H1 (cell line): ENCODE measurements around the gene AFAP1L1. TPM values are rescaled to one million over a fixed set of nuclear protein-coding genes. Genes with fewer than 3 reads are reported as not detected.

ENCODE experiments used
- CTCF ChIA-PET: fragments of 300-600 bp; sonication (Branson Sonifier 250); formaldehyde crosslinking; loops from one replicate; lab custom pipeline; 2021; ENCODE audit not compliant: partially characterized antibody; lab: Charles Lee
- POLR2A ChIA-PET: fragments of 300-600 bp; sonication (Branson Sonifier 250); formaldehyde crosslinking; loops from one replicate; lab custom pipeline; 2021; ENCODE audit warnings: inconsistent platforms; ENCODE audit not compliant: partially characterized antibody; lab: Charles Lee
- DNase-seq, 2 experiments: peaks; one replicate each; pipeline versions ENCODE4 v3.0.0 to v3.0.0-alpha.2; 2010 to 2022; ENCODE audit warnings: low spot score in 2 of 2, low read depth in 1 of 2, mixed read lengths in 1 of 2
- FAIRE-seq: peaks from 2 replicates; lab custom pipeline; 2011; peaks lifted over from hg19 to GRCh38; lab: Jason Lieb, UNC
- H2AFZ ChIP-seq: 2 replicates; pipeline ENCODE4 v1.8.1; 2012; ENCODE audit warnings: low read length, inconsistent platforms
- H2AK5ac ChIP-seq: 2 replicates; pipeline ENCODE4 v1.6.1; 2013; ENCODE audit warnings: low read depth, low read length
- H2BK120ac ChIP-seq: replicated peaks from 2 replicates; pipeline ENCODE3; 2013; ENCODE audit warnings: low read depth, low read length, inconsistent platforms
- H2BK12ac ChIP-seq: 2 replicates; pipeline ENCODE4 v1.6.1; 2013; ENCODE audit warnings: low read depth, low read length
- H2BK15ac ChIP-seq: 2 replicates; pipeline ENCODE4 v1.6.1; 2013; ENCODE audit warnings: low read length
- H2BK20ac ChIP-seq: 2 replicates; pipeline ENCODE4 v1.6.1; 2013; ENCODE audit warnings: low read length
- H2BK5ac ChIP-seq: 2 replicates; pipeline ENCODE4 v1.6.1; 2013; ENCODE audit warnings: low read depth, low read length
- H3K14ac ChIP-seq: 2 replicates; pipeline ENCODE4 v1.6.1; 2013; ENCODE audit warnings: inconsistent platforms; ENCODE audit not compliant: insufficient read length
- H3K18ac ChIP-seq: 2 replicates; pipeline ENCODE4 v1.6.1; 2013; ENCODE audit warnings: low read length; ENCODE audit errors: extremely low read depth
- H3K23ac ChIP-seq: 2 replicates; pipeline ENCODE4 v1.6.1; 2013; ENCODE audit warnings: inconsistent platforms; ENCODE audit not compliant: insufficient read length
- H3K23me2 ChIP-seq: 2 replicates; pipeline ENCODE4 v1.6.1; 2013; ENCODE audit warnings: low read depth, low read length
- H3K27ac ChIP-seq: 2 replicates; pipeline ENCODE4 v1.6.1; 2011; ENCODE audit warnings: low read depth, low read length, inconsistent platforms
- H3K27me3 ChIP-seq, 4 experiments: replicated peaks in 1 of 4; 1 replicate in 1 of 4; 2 replicates in 3 of 4; pipeline versions ENCODE4 v1.6.1 to v1.8.1; 2011 to 2013; ENCODE audit warnings: low read length in 3 of 4, mild to moderate bottlenecking in 3 of 4, inconsistent platforms in 2 of 4, mixed read lengths in 2 of 4, moderate library complexity in 1 of 4; ENCODE audit not compliant: control insufficient read depth in 3 of 4, insufficient read depth in 3 of 4; ENCODE audit errors: extremely low read depth in 1 of 4
- H3K36me3 ChIP-seq, 4 experiments: 2 replicates each; pipeline versions ENCODE4 v1.6.1 to v1.8.1; 2011 to 2013; ENCODE audit warnings: mild to moderate bottlenecking in 4 of 4, low read length in 3 of 4, moderate library complexity in 2 of 4, control low read depth in 1 of 4, inconsistent platforms in 1 of 4; ENCODE audit not compliant: insufficient read depth in 4 of 4, control insufficient read depth in 2 of 4
- H3K4ac ChIP-seq: replicated peaks from 2 replicates; pipeline ENCODE3; 2013; ENCODE audit warnings: low read length, low read depth, mixed read lengths, inconsistent platforms; ENCODE audit not compliant: insufficient read length
- H3K4me1 ChIP-seq, 4 experiments: replicated peaks in 1 of 4; 1 replicate in 1 of 4; 2 replicates in 3 of 4; pipeline versions ENCODE4 v1.6.1 to v1.8.1; 2011 to 2013; ENCODE audit warnings: low read length in 3 of 4, inconsistent platforms in 2 of 4, mixed read lengths in 1 of 4; ENCODE audit not compliant: insufficient read depth in 4 of 4, control insufficient read depth in 3 of 4
- H3K4me2 ChIP-seq, 2 experiments: 2 replicates each; pipeline versions ENCODE4 v1.6.1 to v1.8.1; 2011 to 2013; ENCODE audit warnings: low read depth in 2 of 2, low read length in 2 of 2, control low read depth in 1 of 2, inconsistent platforms in 1 of 2, mild to moderate bottlenecking in 1 of 2; ENCODE audit not compliant: insufficient read depth in 1 of 2
- H3K4me3 ChIP-seq, 4 experiments: fragments of 200-600, 300-600 bp in 1 of 4; sonication (generic), shearing (Covaris generic), sonication (Bioruptor Twin) in 1 of 4; 2 replicates each; pipeline versions ENCODE4 v1.5.1 to v1.8.1; 2011 to 2016; ENCODE audit warnings: low read length in 4 of 4, low read depth in 3 of 4, control low read depth in 2 of 4, inconsistent platforms in 2 of 4, mild to moderate bottlenecking in 2 of 4, mixed read lengths in 1 of 4, moderate library complexity in 1 of 4; ENCODE audit not compliant: insufficient read depth in 2 of 4; ENCODE audit errors: extremely low read depth in 1 of 4
- H3K56ac ChIP-seq: replicated peaks from 2 replicates; pipeline ENCODE3; 2013; ENCODE audit warnings: low read depth, mild to moderate bottlenecking, mixed read lengths, low read length, inconsistent platforms; ENCODE audit not compliant: insufficient read length
- H3K79me1 ChIP-seq: 2 replicates; pipeline ENCODE4 v1.6.1; 2013; ENCODE audit warnings: low read depth, low read length, control low read depth
- H3K79me2 ChIP-seq, 2 experiments: 2 replicates each; pipeline versions ENCODE4 v1.6.1 to v1.8.1; 2012 to 2013; ENCODE audit warnings: low read length in 2 of 2, mild to moderate bottlenecking in 2 of 2, inconsistent platforms in 1 of 2; ENCODE audit not compliant: insufficient read depth in 2 of 2, control insufficient read depth in 1 of 2
- H3K9ac ChIP-seq, 4 experiments: replicated peaks in 1 of 4; 1 replicate in 1 of 4; 2 replicates in 3 of 4; pipeline versions ENCODE4 v1.6.1 to v1.8.1; 2011 to 2013; ENCODE audit warnings: low read depth in 3 of 4, low read length in 3 of 4, control low read depth in 2 of 4, mild to moderate bottlenecking in 2 of 4, moderate library complexity in 2 of 4, inconsistent platforms in 1 of 4; ENCODE audit errors: extremely low read depth in 1 of 4
- H3K9me3 ChIP-seq, 2 experiments: 2 replicates each; pipeline versions ENCODE4 v1.6.1 to v1.8.1; 2012 to 2013; ENCODE audit warnings: mild to moderate bottlenecking in 2 of 2, moderate library complexity in 2 of 2, control low read depth in 1 of 2, inconsistent platforms in 1 of 2, low read depth in 1 of 2, low read length in 1 of 2, mixed read lengths in 1 of 2; ENCODE audit not compliant: insufficient read depth in 2 of 2
- H4K20me1 ChIP-seq, 2 experiments: replicated peaks in 1 of 2; 2 replicates each; pipeline versions ENCODE3 to v1.8.1; 2011 to 2013; ENCODE audit warnings: inconsistent platforms in 2 of 2, low read length in 2 of 2, mild to moderate bottlenecking in 1 of 2; ENCODE audit not compliant: insufficient read depth in 2 of 2, control insufficient read depth in 1 of 2
- H4K5ac ChIP-seq: 2 replicates; pipeline ENCODE4 v1.6.1; 2013; ENCODE audit warnings: low read length, low read depth, mixed read lengths, inconsistent platforms; ENCODE audit not compliant: insufficient read length
- H4K8ac ChIP-seq: 2 replicates; pipeline ENCODE4 v1.8.0; 2013; ENCODE audit warnings: mild to moderate bottlenecking, moderate library complexity, low read length, inconsistent platforms; ENCODE audit not compliant: insufficient read depth; ENCODE audit errors: extremely low read depth
- H4K91ac ChIP-seq: replicated peaks from 2 replicates; pipeline ENCODE3; 2013; ENCODE audit warnings: low read length, mixed read lengths, inconsistent platforms; ENCODE audit not compliant: insufficient read length
- EZH2 ChIP-seq: fragments of 200-600 bp; sonication (generic); IDR thresholded peaks from 2 replicates; pipeline ENCODE4 v1.7.1; 2012; ENCODE audit warnings: low read depth, mild to moderate bottlenecking, moderate library complexity, low read length, inconsistent platforms; ENCODE audit not compliant: severe bottlenecking
- KDM1A ChIP-seq: fragments of 200-600, 300-600 bp; sonication (generic); IDR thresholded peaks from 2 replicates; pipeline ENCODE4 v1.7.1; 2016; ENCODE audit warnings: mild to moderate bottlenecking, low read length, borderline replicate concordance
- KDM5A ChIP-seq: fragments of 200-600 bp; IDR thresholded peaks from 2 replicates; pipeline ENCODE4 v1.7.1; 2012; ENCODE audit warnings: mild to moderate bottlenecking, low read length, inconsistent platforms, mixed read lengths
- POU5F1 ChIP-seq: IDR thresholded peaks from 2 replicates; pipeline ENCODE4 v1.6.1; 2011; ENCODE audit warnings: low read depth, mild to moderate bottlenecking, low read length, moderate library complexity
- RAD21 ChIP-seq, 2 experiments: IDR thresholded peaks in 1 of 2; conservative IDR thresholded peaks in 1 of 2; 2 replicates each; pipeline ENCODE4 v1.6.1; 2011; ENCODE audit warnings: low read depth in 2 of 2, low read length in 2 of 2, improper control_type of control experiment in 1 of 2, inconsistent platforms in 1 of 2, mild to moderate bottlenecking in 1 of 2, moderate library complexity in 1 of 2
- RXRA ChIP-seq: IDR thresholded peaks from 2 replicates; pipeline ENCODE4 v1.6.1; 2011; ENCODE audit warnings: low read depth, mild to moderate bottlenecking, low read length, moderate library complexity; ENCODE audit not compliant: insufficient read depth
- SP1 ChIP-seq: IDR thresholded peaks from 2 replicates; pipeline ENCODE4 v1.6.1; 2011; ENCODE audit warnings: low read depth, low read length
- TCF12 ChIP-seq: IDR thresholded peaks from 2 replicates; pipeline ENCODE4 v1.6.1; 2011; ENCODE audit warnings: low read depth, mild to moderate bottlenecking, low read length
- WGBS, 2 experiments: shearing (Covaris generic) in 1 of 2; methylation state at CpG; one replicate each; pipeline versions ENCODE4 v1.1.6 to v1.1.7; 2013 to 2015; ENCODE audit warnings: low lambda C conversion rate in 2 of 2, mixed read lengths in 2 of 2, inconsistent platforms in 1 of 2, low coverage in 1 of 2, missing lambda C conversion rate in 1 of 2; ENCODE audit not compliant: insufficient replicate concordance in 2 of 2, insufficient coverage in 1 of 2, insufficient read length in 1 of 2; ENCODE audit errors: extremely low coverage in 1 of 2, missing lambda C conversion rate in 1 of 2; 5-methylcytosine and 5-hydroxymethylcytosine counted together
- polyA plus RNA-seq, 7 experiments: library from polyadenylated mRNA; depleted of rRNA in 3 of 7; stranded (reverse) in 5 of 7; unstranded in 2 of 7; fragments of >200 nt in 5 of 7; fragments of 200-250 nt in 2 of 7; gene quantifications; 1 replicate in 5 of 7; 2 replicates in 1 of 7; 4 replicates in 1 of 7; pipeline versions ENCODE4 v1.2.1 to v1.2.3, GENCODE V29; 2011 to 2013; ENCODE audit warnings: missing spikeins in 2 of 7, mixed read lengths in 2 of 7
- total RNA-seq: library from RNA; stranded (reverse); fragmentation: NEBNext Ultra II Directional; extraction: Animal tissue kit (Norgen Biotek cat#: 25700); gene quantifications from 2 replicates; pipeline ENCODE4 v1.2.1, GENCODE V29; 2021
- TF ChIP-seq, protein P1 (sequence below): IDR thresholded peaks from 2 replicates; pipeline ENCODE4 v1.6.1; 2012; ENCODE audit warnings: low read length, inconsistent platforms

AFAP1L1 gene
- total and polyA plus RNA-seq, 2 of the 8 experiments (the other 6 are each of a cell fraction or from before 2014, with no cell fraction given), result 0.79 to 4.7 TPM

- Histone ChIP-seq H2BK5ac (no peak overlapping the region), H4K20me1 (peaks cover 0 to 3% of the 10 kb centered on the region in 2 experiments), H3K18ac (no peak overlapping the region), H3K14ac (no peak overlapping the region), H2AK5ac (no peak overlapping the region), H3K27ac (no peak overlapping the region), H2BK15ac (no peak overlapping the region), H3K27me3 (no peaks in the 10 kb centered on the region), H3K23ac (no peak overlapping the region), H3K9me3 (no peaks in the 10 kb centered on the region), H3K4me1 (peaks cover 0 to 3% (median 1%) of the 10 kb centered on the region in 4 experiments; a peak in 3 of 7 replicates), H3K36me3 (no peaks in the 10 kb centered on the region; a peak in 1 of 8 replicates), H3K9ac (no peak overlapping the region), H2BK20ac (no peak overlapping the region), H4K91ac (no peak overlapping the region), H3K4me3 (no peak overlapping the region), H3K23me2 (no peaks in the 10 kb centered on the region), H2AFZ (no peak overlapping the region), H3K79me2 (no peaks in the 10 kb centered on the region), H2BK12ac (no peak overlapping the region), H3K4me2 (no peak overlapping the region), H3K56ac (no peak overlapping the region), H3K79me1 (no peaks in the 10 kb centered on the region), H4K5ac (no peak overlapping the region), H2BK120ac (no peak overlapping the region), H4K8ac (no peak overlapping the region; the same call in 1 of the 2 replicates), H3K4ac (no peak overlapping the region)
- no peak for TF ChIP-seq KDM5A
- TF ChIP-seq POU5F1, result no peak
- no peak for TF ChIP-seq SP1
- TF ChIP-seq TCF12, result no peak
- no peak for TF ChIP-seq KDM1A
- TF ChIP-seq, protein P1, sequence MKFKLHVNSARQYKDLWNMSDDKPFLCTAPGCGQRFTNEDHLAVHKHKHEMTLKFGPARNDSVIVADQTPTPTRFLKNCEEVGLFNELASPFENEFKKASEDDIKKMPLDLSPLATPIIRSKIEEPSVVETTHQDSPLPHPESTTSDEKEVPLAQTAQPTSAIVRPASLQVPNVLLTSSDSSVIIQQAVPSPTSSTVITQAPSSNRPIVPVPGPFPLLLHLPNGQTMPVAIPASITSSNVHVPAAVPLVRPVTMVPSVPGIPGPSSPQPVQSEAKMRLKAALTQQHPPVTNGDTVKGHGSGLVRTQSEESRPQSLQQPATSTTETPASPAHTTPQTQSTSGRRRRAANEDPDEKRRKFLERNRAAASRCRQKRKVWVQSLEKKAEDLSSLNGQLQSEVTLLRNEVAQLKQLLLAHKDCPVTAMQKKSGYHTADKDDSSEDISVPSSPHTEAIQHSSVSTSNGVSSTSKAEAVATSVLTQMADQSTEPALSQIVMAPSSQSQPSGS, result no peak
- TF ChIP-seq RXRA, result no peak
- TF ChIP-seq RAD21 (IDR thresholded peaks at IDR 0.05 in 1 of 2, conservative IDR thresholded peaks at IDR 0.05 in 1 of 2; ENCODE audit: low read depth in 2 of 2, low read length in 2 of 2), result no peak
- TF ChIP-seq EZH2, result no peak
- DNase-seq (no peak), FAIRE-seq (no peak)
- WGBS, 2 experiments, result 88% methylated on average over 1 of the region's 1 CpG; no CpG with 5 or more reads in 1 of the 2 experiments
- ChIA-PET CTCF (interaction anchor here (0.6 to 46.1 kb wide), 28 partner anchors 9 to 409 kb away, joined by 3 to 1310 read pairs (median 6); partner anchors contain the start of genes GRPEL2, IL17B and PCYOX1L), POLR2A (interaction anchor here (1.1 to 1.7 kb wide), 2 partner anchors 10 to 58 kb away, joined by 4 read pairs; no protein-coding TSS in a partner anchor)
Observed at GRCh38 chr5:149366169-149366729, 94.6 kb downstream of the AFAP1L1 start.
